Brain pericyte (primary cell): ENCODE data around the gene ASMTL.
"Not testable (repeated sequence)": the region's sequence is repeated elsewhere in the genome, so short reads cannot be mapped to it uniquely, and the experiment has no call there.

Source experiments
- DNase-seq: peaks from one replicate; pipeline ENCODE4 v3.0.0-alpha.2; 2012; ENCODE audit warnings: low read depth, low spot score

Gene ASMTL

DNA sequence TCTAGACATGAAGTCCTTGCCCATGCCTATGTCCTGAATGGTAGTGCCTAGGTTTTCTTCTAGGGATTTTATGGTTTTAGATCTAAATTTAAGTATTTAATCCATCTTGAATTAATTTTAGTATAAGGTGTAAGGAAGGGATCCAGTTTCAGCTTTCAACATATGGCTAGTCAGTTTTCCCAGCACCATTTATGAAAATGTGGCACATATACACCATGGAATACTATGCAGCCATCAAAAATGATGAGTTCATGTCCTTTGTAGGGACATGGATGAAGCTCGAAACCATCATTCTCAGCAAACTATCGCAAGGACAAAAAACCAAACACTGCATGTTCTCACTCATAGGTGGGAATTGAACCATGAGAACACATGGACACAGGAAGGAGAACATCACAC, 29.8 kb upstream of the ASMTL start:
- not testable (repeated sequence) for DNase-seq

DNA sequence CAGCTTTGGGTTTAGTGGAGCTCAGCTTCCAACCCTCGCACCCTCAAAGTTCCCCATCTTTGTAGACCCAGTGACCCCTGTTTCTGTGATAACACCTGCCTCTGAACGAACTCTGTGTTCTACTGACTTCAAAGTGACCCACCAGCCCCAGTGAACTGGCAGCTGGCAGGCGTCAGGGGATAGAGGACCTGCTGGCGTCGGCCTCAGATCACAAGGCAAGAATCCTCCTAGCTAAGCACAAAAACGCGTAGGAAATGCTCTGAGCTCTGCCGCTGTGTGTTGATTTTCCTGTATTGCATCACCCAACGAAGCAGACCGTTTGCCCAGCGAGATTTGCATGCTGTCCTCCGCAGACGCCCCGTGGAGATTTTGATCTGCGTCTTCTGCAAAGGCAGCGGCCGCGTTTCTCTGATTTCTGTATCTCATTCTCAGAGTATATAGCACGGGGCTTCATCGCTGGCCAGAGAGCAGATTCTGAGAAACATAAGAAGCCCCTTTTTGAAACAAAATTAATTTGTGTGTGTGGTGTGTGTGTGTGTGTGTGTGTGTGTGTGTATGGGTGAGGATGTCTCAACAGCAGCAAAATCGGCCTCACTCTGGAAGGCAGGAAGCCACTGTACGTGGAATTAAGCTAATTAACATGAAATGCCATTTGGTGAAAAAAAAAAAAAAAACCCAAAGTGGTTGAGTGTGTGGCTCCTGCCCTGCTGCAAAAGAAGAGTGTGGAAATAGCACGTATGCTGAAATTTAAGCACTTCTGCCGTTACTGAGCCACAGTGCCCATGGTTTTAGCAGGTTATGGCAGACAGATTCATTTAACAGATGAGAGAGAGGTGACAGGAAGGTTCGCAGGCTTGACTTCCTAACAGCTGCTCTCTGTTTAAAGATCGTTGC, 29.2 kb upstream of the ASMTL start:
- peak; percentile 65 for DNase-seq

DNA sequence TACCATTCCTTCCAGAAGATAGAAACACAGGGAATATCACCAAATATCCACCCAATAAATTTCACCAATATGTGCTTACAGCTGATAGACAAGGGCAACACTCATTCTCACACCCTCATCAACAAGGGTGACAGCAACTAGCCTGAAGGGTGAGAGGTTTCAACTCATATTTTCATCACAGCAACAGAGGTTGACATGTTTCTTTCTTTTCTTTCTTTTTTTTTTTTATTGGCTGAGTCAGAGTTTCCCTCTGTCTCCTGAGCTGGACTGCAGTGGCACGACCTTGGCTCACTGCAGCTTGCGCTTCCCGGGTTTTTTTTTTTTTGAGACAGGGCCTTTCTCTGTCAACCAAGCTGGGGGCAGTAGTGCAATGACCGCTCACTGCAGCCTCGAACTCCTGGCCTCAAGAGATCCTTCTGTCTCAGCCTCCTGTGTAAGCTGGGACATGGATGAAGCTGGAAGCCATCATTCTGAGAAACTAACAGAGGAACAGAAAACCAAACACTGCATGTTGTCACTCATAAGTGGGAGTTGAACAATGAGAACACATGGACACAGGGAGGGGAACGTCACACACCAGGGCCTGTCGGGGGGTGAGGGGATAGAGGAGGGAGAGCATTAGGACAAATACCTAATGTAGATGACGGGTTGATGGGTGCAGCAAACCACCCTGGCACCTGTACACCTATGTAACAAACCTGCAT, 27.5 kb upstream of the ASMTL start:
- DNase-seq: no peak

DNA sequence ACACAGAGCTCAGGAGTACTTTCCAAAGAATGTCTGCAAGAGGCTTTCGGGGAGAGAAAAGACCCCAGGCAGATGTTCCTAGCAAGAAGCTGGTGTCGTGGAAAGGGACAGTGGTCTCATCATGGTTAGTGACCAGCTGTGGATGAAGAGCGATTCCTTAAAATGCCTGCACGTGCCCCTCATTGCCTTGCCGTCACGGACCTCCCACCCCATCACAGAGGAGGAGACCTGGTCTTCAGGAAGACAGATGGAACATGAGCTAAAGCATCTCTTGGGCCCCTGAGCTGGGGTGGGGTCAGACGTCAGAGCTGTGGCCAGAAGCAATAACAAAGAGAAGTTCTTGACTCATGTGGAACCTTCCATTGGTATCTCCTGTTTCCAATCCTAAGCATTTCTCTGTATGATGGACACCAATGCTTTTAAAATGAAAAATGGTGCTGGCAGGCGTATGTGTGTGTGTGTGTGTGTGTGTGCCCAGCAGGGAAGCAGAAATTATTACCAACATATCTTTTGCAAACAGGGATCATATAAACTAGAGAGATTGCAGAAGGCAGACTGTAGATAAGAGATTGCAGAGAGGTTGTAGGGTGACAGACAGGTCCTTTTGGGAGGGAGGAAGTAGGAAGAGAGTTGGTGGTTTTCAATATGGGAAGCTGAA, 25.2 kb upstream of the ASMTL start:
- no peak for DNase-seq

DNA sequence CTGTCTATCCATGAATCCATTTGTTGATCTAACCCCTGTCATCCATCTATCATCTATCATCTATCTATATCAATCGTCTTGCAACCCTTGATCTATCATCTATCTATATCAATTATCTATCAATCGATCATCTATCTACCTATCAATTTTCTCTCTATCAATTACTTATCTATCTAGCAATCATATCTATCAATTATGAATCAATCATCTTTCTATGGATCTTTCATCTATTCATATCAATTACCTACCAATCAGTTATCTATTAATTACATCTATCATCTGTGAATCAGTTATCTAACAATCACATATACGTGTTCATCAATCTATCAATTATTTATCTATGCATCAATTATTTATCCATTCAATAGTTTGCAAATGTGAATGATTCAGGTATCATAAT, 24.5 kb upstream of the ASMTL start:
- DNase-seq: no peak

DNA sequence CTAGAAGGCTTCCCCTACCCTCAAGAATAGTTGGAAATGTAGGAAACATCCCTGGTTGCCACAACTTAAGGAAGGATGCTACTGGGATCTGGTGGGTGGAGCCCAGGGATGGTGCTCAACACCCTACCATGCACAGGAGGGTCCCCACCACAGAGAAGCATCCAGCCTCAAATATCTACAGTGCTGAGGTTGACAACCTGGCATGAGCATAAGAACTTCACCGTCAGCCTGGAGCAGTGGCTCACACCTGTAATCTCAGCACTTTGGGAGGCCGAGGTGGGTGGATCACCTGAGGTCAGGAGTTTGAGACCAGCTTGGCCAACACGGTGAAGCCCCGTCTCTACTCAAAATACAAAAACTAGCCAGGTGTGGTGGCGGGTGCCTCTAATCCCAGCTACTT, 24.0 kb upstream of the ASMTL start:
- no peak for DNase-seq

DNA sequence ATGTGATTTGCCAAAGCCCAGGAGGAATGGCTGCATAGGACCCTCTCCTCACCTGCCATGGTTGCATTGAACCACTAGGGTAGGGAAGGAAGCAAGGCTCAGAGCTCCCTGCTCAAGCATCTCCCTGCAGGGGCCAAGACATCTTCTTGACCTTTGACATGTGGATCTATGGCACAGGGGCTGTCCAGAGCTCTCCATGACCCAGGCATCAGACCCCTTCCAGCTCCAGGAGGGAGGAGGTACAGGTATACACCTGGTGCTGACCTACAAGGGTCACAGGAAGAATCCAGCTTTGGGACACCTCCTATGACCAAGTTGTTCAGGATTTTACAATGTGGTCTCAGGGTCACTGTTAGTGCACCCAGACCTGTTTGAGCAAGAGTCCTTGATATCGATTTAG, 23.2 kb upstream of the ASMTL start:
- no peak for DNase-seq

DNA sequence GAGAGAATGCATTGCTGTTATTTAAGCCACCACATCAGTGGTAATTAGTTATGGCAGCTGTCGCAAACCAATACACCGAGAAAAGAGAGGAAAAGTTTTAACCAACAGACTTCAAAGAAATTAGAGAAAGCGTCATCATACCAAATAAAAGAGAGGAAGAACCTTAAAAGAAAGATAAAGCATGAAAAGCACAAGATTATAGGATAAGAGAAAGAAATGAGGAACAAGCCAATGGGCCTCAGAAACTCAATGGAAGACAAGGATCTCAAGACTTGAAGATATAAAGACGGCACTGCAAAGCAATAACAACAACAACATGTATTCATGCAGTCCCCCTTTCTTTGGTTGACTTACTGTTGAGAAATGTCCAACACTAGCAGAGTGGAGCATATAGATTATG, 22.8 kb upstream of the ASMTL start:
- DNase-seq: no peak

DNA sequence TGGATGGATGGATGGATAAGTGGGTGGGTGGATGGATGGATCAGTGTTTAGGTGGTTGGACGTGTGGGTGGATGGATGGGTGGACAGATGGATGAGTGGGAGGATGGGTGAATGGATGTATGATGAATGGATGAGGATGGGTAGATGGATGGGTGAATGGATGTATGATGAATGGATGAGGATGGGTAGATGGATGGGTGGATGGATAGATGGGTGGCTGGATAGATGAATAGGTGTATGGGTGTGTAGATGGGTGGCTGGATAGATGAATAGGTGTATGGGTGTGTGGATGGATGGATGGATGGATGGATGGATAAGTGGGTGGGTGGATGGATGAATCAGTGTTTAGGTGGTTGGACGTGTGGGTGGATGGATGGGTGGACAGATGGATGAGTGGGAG, 21.9 kb upstream of the ASMTL start:
- DNase-seq: not testable (repeated sequence)

DNA sequence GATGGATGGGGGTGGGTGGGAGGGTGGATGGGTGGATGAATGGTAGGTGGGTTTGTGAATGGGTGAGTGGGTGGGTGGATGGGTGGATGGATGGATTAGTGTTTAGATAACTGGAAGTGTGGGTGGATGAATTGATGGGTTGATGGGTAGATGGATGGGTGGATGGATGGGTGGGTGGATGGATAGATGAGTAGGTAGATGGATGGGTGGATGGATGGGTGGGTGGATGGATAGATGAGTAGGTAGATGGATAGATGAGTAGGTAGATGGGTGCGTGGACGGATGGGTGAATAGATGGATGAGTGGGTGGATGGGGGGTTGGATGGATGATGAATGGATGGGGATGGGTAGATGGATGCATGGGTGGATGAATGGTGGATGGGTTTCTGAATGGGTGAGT, 20.3 kb upstream of the ASMTL start:
- no peak for DNase-seq

DNA sequence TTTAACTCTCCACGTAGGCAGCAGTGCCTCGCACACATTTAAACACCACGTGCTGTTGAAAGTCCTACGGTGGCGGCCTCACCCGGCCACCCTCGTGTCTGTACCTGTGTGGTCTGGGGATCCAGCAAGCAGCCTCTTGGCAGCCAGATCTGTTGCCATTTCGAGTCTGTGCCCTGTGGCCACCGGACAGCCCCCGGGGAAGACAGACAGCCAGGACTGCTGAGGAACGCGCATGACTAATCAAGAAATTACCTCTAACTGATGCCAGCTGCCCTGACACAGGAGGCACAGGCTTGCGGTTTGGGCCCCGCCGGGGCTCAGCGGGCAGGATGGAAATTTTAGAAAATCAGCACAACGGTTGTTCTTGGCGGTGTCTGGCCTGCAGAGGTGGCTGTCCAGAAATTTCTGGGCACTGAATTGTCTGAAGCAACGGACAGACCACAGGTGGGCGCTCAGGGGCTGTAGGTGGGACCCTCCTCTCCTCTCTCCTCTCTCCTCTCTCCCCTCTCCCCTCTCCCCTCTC, 15.6 kb upstream of the ASMTL start:
- DNase-seq: no peak

DNA sequence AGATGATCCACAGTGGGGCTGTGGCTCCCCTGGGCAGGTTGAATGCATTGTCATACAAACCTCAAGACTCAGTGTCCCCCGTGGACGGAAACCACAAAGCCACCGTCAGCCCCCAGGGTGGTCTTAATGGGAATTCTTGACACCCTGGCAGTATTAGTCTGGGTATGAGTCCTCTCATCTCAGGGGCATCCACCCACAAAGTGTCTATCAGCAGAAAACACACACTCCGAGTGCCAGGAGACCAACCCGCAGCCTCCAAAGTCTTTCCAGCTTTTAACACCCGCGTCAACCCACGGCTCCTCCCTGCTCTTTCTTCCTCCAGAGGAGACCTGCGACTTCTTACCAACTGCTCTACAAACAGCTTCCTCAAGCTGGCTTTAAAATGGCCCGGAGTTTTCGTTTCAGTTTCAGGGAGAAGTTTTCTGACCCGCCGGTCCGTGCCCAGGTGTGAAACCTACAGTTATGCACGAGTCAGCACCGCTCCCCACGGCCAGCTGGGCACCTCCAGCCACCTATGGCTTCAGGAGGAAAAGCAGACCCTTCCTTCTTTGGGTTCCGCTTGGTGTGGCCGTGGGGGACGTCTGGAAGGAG, 14.4 kb upstream of the ASMTL start:
- no peak for DNase-seq

DNA sequence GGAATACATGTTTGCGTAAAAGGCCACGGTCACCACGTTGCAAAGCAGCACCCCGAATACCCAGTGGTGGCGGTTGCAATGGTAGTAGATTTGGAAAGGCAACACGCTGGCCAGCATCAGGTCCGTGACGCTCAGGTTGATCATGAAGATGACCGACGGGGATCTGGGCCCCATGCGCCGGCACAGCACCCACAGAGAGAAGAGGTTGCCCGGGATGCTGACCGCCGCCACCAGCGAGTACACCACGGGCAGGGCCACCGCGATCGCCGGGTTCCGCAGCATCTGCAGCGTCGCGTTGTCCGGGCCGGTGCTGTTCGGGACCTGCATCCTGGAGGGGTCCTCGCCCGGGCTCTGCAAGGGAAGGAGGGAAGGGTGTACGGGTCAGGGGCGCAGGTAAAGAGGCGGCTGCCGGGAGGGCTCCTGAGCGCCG, 13.5 kb upstream of the ASMTL start:
- DNase-seq: no peak

DNA sequence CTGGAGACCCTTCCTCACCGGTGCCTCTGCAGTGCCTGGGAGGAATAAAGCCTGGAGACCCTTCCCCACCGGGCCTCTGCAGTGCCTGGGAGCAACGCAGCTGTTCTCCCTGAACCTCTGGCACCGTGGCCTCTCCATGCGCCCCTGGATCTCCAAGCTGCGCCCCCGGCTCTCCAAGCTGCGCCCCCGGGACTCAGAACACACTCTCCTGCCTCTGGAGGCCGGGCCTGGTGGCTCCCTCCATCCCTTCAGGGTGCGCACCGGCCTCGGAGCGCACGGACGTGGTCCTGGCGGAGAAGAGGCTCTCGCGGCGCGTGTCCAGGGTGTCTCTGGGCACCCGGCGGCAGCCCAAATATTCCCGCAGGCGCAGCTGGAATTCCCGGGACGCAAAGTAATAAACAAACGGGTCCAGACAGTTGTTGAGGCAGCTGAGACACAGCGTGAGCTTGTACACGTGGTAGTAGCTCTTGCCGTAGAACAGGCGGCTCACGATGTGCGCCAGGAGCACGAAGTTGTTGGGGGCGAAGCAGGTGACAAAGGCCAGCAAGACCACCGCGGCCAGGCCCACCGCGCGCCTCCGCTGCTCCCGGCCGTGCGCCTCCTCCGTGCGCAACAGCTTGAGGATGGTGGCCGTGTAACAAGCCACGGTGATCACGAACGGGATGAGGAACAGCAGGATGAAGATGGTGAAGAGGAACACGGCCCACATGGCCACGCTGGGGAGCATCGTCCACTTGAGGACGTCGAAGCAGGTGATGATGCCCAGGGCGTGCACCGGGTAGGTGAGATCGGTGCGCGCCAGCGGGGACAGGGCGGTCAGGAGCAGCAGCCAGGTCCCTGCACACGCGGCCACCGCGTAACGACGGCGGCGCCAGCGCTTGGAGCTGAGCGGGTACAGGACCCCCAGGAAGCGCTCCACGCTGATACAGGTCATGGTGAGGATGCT, 12.8 kb upstream of the ASMTL start:
- DNase-seq: no peak

DNA sequence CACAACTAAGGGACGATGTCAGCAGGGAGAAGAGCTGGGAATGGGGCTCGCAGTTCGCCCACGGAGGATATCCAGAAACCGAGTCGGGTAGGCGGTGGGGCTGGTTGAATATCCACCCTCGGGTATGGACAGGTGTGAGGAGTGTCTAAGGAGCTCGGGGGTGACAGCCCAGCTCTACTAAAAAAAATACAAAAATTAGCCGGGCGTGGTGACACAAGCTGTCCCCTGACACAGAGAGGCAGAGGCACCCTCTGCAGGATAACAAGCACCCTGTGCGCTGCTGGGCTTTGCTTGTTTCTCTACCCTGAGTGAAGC, 12.2 kb upstream of the ASMTL start:
- no peak for DNase-seq

DNA sequence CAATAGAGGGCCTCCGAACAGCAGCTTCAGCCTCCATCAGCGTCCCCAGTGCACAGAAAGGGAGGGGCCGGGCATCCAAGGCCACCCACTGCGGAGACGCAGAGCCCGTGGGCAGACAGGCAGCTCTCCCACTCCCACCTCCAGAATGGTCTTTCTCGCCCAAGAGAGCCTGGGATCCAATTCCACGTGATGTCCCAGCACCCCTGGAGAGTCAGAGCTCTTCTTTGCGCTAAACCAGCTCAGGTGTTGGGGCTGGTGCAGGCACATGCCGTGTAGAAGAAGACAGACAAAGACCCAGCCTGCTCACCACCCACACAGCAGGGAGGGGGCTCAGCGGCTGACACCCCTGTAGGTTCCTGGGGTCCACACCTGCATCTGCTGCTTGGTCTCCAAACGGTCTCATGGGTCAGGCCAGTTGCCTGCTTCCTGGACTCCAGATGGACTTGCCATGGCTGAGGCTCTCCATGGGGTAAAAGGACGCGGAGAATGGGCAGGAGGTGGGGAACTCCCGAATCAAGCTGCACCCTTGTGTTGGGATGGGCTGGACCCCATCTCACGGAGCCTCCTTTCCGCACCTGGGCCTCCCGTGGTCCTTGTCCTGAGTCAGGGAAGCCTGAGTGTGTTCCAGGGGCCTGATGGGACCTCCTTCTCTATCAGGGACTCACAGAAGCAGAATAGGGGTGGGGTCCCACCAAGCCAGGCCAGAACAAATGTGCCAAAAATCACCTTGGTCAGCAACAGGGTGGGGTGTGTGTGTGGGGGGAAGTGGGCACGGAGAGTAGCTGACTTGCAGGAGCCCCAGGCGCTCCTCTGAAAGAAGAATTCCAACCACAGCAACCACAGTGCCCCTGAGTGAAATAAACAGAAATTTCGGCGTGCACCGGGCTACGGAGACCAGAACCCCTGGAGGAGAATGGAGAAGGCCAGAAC, 11.6 kb upstream of the ASMTL start:
- DNase-seq: no peak

DNA sequence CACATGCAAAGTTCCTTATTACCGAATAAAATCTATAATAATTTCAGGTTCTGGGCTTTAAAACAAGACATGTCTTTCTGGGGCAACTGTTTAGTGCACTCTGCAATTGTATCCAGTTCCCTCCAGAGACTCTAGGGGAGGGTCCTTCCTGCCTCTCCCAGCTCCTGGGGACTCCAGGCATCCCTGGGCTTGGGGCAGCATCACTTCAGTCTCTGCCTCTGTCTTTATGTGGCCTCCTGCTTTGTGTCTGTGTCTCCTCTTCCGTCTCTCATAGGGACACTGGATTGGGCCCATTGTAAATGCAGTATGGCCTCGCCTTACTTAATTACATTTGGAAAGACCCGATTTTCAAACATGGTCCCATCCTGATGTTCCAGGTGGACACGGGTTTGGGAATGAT, 10.9 kb upstream of the ASMTL start:
- no peak for DNase-seq

DNA sequence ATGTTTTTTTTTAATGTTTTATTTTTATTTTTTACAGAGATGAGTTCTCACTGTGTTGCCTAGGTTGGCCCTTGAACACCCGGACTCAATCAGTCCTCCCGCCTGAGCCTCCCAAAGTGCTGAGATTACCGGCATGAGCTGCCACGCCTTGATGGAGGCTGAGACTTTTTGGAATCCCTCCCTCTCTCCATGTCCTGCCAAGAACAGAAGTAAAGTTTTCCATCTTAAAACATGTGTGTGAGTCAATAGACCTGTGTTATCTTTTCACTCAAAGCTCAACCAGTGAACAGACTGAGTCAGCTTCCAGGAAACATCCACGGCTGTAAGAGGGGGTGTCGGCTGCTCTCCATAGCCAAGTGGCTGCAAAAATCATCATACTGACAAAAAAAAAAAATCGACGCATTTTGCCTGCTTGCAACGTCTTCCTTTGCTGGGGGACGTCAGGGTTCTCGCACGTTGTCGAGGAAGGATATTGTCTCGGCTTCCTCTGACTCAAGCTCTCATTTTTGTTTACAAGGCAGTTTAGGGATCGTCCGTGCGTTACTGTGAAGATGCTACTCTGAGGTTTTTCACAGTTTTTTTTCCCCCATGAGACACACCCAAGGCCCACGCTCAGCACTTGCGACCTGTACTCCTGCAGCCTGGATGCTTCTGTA, 10.0 kb upstream of the ASMTL start:
- DNase-seq: no peak

DNA sequence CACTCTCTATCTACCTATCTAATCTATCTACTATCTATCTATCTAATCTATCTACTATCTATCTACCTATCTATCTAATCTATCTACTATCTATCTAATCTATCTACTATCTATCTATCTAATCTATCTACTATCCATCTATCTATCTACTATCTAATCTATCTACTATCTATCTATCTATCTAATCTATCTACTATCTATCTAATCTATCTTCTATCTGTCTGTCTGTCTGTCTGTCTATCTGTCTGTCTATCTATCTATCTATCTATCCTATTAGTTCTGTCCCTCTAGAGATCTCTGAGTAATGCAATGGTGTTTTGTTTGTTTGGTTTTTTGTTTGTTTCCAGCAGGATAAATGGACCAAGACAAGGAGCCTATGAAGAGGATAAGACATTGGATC, 9.4 kb upstream of the ASMTL start:
- DNase-seq: no peak

DNA sequence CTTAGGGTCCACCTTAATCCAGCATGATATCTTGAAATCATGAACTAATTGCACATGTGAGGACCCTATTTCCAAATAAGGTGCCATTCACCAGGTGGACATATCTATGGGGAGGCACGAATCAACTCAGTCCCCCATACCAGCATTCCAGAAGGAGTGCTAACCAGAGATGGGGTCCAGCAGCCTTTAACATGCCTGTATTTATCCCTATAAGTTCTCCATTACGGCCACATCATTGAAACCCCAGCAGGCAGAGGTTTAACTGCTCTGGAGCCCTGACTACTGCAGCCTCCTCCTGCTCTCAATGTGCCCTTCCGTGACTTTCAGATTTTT, 3.2 kb upstream of the ASMTL start:
- no peak for DNase-seq
